SKM-1 treated with dmso at 0.1 percent for 144 hours (cell line): ENCODE results near the gene DYNC1H1.
"Not testable (repeated sequence)": the region's sequence is repeated elsewhere in the genome, so short reads cannot be mapped to it uniquely, and the experiment has no call there.

Source experiments
- DNase-seq: peaks from one replicate; lab custom pipeline; 2025; ENCODE audit not compliant: unreplicated experiment; lab: John Stamatoyannopoulos, UW

Gene DYNC1H1

DNA sequence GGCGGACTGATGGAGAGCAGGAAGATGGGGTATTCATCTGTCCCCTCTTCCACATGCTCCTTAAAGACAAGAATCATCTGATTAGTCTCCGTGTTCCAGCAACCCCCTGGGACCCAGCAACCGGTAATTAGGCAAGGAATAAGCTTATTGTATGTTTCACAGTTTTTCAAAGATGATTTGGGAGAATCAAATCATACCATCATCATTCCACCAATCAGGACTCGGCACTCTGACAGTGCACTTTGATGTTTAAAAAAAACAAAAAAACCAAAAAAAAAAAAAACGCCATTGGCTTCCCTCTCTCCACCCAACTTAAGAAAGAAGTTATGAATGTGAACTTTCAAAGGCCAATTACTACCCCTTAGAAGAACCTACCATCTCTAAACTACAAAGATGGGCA is 1.3 kb upstream of the DYNC1H1 start:
- DNase-seq, result no peak

DNA sequence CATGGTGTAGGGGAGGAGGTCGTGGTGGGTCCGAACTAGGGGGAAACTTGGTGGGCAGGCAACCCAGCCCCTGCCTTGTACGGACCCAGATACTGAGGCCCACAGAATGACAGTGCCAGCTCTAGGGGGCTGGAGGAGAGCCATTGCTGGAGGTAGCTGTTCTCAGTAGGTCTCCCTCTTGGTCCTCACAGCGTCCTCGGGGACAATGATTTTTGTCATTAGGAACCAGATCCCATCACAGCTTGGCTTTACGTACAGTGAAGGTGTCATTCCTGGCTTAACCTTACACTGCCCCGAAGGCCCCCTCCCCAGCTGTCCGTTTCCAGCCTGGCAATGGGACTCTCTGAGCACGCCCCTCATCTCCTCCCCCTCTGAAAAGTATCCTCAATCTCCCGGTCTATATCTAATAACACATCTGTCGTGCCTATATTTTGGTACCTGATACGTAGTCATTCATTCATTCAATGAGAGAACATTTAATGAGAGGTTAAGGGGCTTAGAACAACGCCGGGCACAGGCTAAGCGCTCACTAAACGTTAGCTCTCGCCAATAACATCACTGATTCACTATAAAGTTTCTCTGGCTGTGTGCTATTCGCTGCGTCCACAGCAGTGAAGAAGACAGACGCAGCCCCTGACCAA is 597 bp upstream of the DYNC1H1 start:
- DNase-seq, result no peak

DNA sequence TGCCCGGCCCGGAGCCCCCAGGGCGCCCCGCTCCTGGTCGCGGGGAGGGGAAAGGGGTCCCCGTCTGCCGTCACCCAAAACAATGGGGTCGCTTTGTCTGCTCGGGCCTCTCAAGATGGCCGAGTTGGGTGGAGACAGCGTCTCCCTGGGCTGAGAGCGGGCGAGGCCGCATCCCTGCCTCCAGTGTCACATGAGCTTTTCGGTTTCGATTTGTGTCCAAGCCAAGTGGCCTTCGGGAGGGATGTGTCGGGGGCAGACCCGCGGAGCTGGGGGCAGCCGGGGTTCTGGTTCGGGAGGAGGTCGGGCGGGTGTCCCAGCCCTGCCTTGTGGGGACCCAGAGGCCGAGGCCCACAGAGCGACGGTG is 790 bp downstream of the DYNC1H1 start:
- DNase-seq, result no peak

DNA sequence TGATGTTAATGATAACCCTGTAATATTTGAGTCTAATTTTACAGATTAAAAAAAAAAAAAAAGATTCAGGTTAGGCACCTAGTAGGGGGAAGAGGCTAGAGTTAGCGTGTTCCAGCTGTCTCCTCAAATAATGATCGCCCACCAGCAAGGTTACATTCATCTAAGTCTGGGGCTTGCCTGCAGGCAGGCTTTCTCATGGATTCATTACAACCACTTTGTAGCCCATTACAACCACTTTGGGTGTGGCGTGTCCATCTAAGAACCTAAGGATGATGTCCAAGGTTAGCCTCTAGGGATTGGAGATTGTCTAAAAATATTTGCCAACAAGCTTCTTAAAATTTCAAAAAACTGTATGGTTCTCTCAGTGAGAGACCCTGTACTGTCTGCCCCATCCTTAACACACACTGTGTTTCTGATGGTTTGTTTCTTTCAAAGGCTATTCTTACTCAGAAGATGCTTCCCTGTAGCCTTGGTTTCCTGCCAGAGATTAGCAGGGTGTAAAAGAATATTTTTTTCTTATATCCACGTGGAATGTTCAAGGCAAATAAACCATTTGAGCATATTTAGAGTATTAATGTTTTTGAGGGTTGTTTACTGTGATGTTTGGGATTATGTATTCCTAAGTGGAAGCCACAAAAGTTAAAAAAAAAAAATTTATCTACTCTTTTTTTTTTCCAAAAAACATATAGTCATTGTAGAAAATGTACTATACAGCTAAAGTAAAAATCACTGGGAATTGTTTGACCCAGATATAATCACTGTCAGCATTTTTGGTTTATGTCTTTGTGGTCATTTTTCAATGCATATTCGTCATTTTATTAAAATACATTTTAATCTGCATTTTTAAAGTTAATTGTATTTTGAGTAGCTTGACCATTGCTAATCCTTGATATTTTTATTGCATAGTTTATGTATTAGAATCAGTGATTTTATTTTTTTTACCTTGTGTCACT is 1.7 kb downstream of the DYNC1H1 start:
- DNase-seq, result no peak

DNA sequence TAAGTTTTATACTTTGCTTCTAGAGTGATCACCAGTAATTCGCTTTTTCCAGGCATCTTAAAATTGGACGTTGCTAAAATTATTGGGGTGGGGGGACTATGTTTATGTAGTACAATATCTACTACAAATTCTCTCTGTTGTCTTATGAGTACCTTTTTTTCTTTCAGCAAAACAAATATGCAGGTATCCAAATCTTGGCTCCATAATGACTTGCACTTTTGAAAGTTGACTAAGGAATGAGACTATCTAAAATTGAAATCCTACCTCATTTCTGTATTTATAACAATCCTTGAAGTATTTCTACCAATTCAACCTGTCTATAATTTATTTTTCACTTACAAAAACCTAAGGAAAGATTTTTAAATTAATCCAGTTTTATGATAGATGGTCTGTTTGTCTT is 2.4 kb downstream of the DYNC1H1 start:
- DNase-seq, result no peak

DNA sequence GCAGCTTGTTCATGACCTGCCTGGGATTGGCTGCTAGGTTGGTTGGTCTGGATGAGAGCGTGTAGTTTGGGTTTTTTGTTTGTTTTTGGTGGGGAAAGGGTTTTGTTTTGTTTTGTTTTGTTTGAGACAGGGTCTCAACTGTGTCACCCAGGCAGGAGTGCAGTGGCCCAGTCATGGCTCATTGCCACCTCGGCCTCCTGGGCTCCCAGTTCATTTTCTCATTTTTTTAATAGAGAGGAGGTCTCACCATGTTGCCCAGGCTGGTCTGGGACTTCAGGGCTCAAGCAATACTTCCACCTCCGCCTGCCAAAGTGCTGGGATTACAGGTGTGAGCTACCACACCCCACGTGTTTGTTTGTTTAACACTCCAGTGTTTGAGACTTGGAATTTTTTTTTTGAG is 3.8 kb downstream of the DYNC1H1 start:
- no peak for DNase-seq

DNA sequence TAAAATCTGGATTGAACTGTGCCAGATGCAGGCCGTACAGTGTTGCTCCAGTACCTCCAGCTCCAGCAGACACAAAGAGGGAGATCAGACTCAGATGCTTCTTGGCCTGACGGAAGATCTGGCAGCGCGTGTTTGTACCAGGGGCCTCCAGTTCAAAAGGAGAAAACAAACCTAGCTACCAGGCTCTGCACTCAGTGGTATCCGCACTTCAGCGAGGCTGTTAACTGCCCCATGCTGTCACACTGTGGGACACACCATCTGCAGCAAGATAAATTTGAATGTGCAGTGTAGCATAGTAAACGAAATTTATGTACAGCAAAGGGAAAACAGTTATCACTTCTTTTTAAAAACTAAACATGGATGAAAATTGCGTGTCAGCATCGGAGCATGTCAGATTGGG is 5.1 kb downstream of the DYNC1H1 start:
- DNase-seq, result no peak

DNA sequence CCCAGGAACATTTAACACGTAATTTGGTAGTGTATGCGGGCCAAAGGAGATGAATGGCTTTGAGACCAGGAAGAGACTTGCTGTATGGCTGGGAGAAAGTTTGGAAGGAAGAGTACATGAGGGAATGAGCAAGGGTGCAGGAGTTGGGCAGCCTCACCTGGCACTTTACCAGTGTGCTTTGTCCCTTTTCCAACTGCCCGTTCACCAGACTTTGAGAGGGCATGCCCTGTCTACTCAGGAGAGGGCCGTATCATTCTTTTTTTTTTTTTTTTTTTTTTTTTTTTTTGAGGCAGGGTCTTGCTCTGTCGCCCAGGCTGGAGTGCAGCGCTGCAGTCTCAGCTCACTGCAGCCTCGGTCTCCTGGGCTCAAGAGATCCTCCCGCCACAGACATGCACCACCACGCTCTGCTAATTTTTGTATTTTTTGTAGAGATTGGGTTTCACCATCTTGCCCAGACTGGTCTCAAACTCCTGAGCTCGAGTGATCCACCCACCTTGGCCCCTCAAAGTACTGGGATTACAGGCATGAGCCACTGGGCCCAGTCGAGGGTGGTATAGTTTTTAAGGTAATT is 6.5 kb downstream of the DYNC1H1 start:
- DNase-seq, result no peak

DNA sequence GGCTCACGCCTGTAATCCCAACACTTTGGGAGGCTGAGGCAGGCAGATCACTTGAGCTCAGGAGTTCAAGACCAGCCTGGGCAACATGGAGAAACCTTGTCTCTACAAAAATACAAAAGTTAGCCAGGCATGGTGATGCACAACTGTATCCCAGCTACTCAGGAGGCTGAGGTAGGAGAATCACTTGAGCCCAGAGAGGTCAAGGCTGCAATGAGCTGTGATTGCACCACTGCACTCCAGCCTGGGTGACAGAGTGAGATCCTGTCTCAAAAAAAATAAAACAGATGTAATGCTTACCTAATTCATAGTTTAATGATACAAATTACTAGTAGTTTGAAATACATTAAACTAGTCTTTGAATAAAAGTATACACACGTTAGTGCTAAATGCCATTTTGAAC is 7.1 kb downstream of the DYNC1H1 start:
- DNase-seq, result not testable (repeated sequence)

DNA sequence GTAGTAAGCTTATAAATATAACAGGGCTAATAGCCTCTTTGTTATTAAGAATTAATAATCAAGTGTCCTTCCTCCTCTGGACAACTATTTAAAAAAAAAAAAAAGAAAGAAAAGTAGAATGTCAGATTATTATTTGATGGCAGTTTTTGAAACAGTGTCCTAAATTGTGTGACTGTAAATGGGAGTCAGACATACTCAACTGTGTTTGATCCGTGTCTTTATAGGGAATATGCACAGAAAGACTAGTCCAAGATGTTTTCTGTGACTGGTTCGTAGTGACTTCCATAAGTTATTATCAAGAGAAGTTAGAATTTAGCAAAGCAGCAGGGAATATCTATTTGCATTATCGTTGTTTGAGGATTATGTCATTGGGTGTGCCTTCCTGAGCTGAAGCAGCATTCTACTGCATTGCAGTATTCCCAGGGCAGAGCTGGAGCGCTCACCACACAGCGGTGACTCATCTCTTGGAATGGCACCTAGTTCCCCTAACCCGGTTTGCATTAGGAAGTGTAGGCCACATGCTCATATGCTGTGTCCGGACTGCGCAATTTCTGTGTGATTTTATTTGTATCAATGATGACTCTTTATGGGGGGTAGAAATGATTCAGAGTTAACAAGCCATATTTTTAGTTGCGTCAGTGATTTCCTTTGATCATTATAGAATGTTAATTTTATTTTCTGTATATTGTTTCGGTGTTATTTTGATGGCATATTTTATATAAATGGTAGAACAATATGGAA is 7.9 kb downstream of the DYNC1H1 start:
- DNase-seq, result no peak

DNA sequence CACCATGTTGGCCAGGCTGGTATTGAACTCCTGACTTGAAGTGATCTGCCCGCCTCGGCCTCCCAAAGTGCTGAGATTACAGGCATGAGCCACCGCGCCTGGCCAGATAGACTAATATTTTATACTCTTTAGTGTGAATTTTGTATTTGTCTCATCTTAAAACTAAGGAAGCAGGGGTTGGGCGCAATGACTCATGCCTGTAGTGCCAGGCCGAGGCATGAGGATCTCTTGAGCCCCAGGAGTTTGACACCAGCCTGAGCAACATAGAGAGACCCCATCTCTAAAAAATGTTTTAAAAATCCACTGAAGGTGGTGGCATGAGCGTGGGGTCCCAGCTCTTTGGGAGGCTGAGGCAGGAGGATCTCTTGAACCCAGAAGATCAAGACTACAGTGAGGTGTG is 9.0 kb downstream of the DYNC1H1 start:
- DNase-seq, result no peak

DNA sequence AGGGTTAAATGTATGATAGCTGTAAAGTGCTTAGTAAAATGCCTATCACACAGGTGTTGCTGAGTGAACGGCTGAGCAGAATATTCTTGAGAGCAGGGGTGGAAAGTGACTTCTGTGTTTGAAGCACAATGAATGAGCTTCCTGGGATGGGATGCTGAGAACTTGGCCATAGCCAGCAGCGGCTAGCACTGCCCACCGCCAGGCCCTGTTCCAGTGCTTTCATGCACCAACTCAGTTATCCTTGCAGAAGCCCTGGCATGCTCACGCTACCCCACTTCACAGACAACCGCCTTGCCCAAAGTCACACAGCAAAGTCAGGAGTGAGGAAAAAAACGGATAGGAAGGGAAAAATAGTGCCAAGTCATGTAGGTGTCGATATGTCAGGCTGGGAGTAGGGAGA is 10.9 kb downstream of the DYNC1H1 start:
- no peak for DNase-seq

DNA sequence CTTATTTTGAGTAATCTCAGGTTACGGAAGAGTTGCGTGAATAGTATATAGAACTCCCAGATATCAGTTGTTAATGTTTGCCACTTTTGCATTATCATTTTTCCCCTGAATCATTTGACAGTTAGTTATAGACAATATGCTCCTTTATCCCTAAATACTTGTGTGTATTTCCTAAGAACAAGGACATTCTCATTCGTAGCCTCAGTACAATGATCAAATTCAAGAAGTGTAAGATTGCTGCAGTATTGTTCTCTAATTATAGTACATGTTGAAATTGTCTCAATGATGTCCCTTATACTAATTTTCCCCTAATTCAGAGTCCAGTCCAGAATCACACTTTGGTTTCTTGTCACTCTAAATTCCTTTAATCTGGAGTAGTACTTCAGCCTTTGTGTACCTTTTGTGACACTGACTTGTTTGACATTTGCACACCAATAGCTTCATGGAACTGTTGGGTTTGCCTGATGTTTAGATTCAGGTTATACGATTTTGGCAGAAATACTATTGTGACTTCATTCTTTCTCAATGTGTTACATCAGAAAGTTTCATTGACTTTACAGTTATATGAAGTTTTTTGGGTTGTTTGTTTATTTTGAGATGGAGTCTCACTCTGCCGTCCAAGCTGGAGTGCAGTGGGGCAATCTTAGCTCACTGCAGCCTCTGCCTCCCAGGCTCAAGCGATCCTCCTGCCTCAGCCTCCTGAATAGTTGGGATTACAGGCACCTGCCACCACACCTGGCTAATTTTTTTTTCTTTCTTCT is 13.1 kb downstream of the DYNC1H1 start:
- no peak for DNase-seq

DNA sequence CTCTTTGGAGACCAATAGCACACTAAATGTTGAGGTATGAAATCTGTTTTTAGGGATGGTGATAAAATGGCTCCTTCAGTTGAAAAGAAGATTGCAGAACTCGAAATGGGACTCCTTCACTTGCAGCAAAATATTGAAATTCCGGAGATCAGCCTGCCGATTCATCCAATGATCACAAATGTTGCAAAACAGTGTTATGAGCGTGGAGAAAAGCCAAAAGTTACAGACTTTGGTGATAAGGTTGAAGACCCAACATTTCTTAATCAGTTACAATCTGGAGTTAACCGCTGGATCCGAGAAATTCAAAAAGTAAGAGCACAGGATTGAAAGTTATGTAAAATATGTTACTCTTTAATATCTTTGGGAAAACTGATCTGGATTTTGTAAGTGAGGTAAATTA is 15.3 kb downstream of the DYNC1H1 start:
- no peak for DNase-seq

DNA sequence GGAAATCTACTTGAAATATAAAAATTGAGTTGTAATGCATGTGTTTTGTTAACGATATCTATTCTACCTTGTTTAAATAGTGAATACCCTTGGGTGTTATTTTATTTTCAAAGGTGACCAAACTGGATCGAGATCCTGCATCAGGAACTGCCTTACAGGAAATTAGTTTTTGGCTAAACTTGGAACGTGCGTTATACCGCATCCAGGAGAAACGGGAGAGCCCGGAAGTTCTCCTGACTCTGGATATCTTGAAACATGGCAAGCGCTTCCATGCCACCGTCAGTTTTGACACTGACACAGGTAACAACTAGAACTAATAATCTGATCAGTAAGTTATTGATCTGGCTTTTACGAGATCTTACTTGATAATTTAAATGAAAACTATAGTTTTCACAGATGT is 15.9 kb downstream of the DYNC1H1 start:
- DNase-seq, result no peak

DNA sequence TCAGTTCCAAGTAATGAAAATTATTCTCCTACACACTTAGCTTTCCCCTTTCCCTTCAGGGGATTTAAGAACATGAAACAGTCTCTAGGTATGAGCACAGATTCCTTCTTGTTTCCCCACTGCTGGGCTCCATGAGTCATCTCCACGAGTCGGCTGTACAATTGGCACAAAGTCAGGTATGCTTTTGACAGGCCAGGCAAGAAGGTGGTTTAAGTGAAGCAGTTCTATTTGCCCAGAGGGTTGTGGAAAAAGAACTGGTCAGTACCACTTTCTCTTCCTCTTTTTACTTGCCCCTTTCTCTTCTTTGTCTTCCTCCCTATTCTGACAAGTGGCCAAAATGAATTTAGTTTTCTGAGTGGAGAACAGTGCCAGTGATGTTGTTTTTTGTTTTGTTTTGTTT is 16.3 kb downstream of the DYNC1H1 start:
- no peak for DNase-seq

DNA sequence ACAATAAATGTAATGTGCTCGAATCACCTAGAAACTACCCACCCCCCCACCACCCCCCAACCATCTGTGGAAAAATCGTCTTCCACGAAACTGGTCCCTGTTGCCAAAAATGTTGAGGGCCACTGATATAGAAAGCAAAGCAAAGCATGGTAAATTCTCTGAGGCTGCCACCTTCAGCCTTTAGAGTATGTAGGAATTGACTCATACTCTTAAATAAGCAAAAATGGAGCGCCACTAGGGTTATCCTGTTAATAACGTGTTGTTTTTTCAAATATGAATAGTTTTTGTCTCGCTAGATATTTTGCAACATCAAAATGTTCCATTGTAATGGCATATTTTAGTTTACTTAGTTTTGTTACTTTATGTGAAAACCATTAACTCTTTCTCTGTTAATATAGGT is 18.2 kb downstream of the DYNC1H1 start:
- DNase-seq, result no peak

DNA sequence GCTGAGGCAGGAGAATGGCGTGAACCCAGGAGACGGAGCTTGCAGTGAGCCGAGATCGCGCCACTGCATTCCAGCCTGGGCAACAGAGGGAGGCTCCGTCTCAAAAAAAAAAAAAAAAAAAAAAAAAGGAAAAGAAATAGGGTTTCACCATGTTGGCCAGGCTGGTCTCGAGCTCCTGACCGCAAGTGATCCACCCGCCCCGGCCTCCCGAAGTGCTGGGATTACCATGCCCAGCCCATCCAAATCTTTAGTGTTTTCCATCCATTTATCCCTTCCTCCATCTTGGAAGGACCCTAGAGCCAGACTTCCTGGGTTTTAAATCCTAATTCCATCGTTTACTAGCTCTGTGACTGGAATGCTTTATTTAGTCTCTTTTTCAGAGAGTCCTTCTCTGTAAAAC is 20.5 kb downstream of the DYNC1H1 start:
- not testable (repeated sequence) for DNase-seq

DNA sequence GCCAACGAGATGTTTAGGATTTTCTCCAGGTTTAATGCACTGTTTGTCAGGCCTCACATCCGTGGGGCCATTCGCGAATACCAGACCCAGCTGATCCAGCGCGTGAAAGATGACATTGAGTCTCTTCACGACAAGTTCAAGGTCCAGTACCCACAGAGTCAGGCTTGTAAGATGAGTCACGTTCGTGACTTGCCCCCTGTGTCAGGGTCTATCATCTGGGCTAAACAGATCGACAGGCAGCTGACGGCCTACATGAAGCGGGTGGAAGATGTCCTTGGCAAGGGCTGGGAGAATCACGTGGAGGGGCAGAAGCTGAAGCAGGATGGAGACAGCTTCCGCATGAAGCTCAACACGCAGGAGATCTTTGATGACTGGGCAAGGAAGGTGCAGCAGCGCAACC is 21.6 kb downstream of the DYNC1H1 start:
- DNase-seq, result no peak

DNA sequence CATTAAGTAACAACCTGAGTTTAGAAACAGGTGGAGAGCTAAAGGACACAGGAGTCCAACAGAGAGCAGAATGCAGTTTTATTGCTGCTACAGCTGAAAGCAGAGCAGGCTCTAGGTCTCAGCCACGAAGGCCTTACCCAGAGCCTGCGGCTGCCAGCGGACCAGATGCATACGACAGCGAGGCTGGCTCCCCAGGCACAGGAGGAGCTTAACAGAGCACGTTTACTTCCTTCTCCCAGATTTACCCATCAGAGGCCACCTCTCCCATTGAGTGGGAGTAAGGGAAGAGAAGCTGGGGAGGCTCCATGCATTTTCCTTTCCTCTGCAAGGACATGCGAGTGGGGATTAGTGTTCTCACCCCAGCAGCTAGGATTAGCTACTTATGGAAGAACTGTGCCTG is 22.6 kb downstream of the DYNC1H1 start:
- no peak for DNase-seq

DNA sequence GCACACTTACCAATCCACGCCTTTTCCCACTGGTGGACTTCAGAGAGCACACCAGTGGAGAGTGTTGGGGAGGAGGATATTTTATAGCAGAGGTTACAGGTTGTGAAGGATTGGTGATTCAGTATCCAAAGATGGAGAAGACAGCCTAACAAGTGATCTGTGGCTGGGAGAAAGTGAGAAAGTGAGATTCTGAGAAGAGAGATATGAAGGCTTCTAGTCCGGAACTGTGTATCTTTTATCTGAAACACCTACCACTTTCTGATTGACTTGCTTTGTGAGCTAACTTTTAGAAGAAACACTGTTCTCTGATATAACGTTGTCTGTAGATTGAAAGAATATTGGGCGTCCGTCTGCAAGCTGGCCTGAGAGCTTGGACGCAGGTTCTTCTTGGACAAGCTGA is 24.0 kb downstream of the DYNC1H1 start:
- DNase-seq, result no peak
